GM12878 (cell line): Measurements from ENCODE around the gene HCST. TPM values are rescaled to one million over a fixed set of nuclear protein-coding genes. Genes with fewer than 3 reads are reported as not detected.

Experiments used
- ATAC-seq: fragments of 200-7000 bp; cut with Tn5 transposase; 3 replicates; pipeline ENCODE4 v1.9.1; 2020; ENCODE audit warnings: mild to moderate bottlenecking, moderate library complexity
- BruUV-seq: library from RNA; stranded (reverse); fragments of 400-500 nt; replicated peaks from 2 replicates; lab custom pipeline; 2021; lab: Mats Ljungman, UMichigan
- CTCF ChIA-PET: fragments of 300-600 bp; sonication (Branson Sonifier 250); formaldehyde crosslinking; extraction: SDS; loops from one replicate; lab custom pipeline; 2021; ENCODE audit warnings: inconsistent platforms; lab: Yijun Ruan, JAX
- POLR2A ChIA-PET: fragments of 350-600 bp; formaldehyde crosslinking; extraction: SDS; loops from one replicate; lab custom pipeline; 2021; ENCODE audit warnings: inconsistent platforms; lab: Charles Lee
- RAD21 ChIA-PET: fragments of 300-600 bp; sonication (Branson Sonifier 250); formaldehyde crosslinking; loops from one replicate; lab custom pipeline; 2023; ENCODE audit warnings: antibody characterized with exemption; ENCODE audit not compliant: unreplicated experiment; lab: Charles Lee
- SMC1A ChIA-PET: fragments of 300-600 bp; sonication (Branson Sonifier 250); formaldehyde crosslinking; loops from one replicate; lab custom pipeline; 2023; ENCODE audit not compliant: unreplicated experiment, uncharacterized antibody; lab: Charles Lee
- DNase-seq: peaks from one replicate; pipeline ENCODE4 v3.0.0-alpha.2; 2011; ENCODE audit warnings: low read depth, low spot score
- FAIRE-seq: peaks from 3 replicates; lab custom pipeline; 2011; peaks lifted over from hg19 to GRCh38; lab: Jason Lieb, UNC
- H2AFZ ChIP-seq: 2 replicates; pipeline ENCODE4 v1.6.0; 2011; ENCODE audit warnings: low read depth, low read length, control low read depth; ENCODE audit not compliant: control insufficient read depth
- H3K27ac ChIP-seq: 2 replicates; pipeline ENCODE4 v1.5.1; 2011; ENCODE audit warnings: control low read depth; ENCODE audit not compliant: control insufficient read depth, insufficient read depth
- H3K27me3 ChIP-seq, 2 experiments: replicated peaks in 1 of 2; 2 replicates each; pipeline versions ENCODE4 v1.6.0 to v1.6.1; 2011; ENCODE audit warnings: low read length in 1 of 2; ENCODE audit not compliant: control insufficient read depth in 2 of 2, insufficient read depth in 2 of 2
- H3K36me3 ChIP-seq, 2 experiments: 2 replicates each; pipeline ENCODE4 v1.5.1; 2011; ENCODE audit warnings: low read length in 1 of 2; ENCODE audit not compliant: control insufficient read depth in 2 of 2, insufficient read depth in 2 of 2
- H3K4me1 ChIP-seq: 2 replicates; pipeline ENCODE4 v1.6.1; 2011; ENCODE audit warnings: mild to moderate bottlenecking, low read length, moderate library complexity, mixed read lengths; ENCODE audit not compliant: control insufficient read depth, insufficient read depth
- H3K4me2 ChIP-seq: 2 replicates; pipeline ENCODE4 v1.6.0; 2011; ENCODE audit warnings: control low read depth; ENCODE audit not compliant: control insufficient read depth, insufficient read depth
- H3K4me3 ChIP-seq: fragments of 200-600 bp; sonication (generic); 2 replicates; pipeline ENCODE4 v1.5.1; 2016
- H3K79me2 ChIP-seq: 2 replicates; pipeline ENCODE4 v1.6.0; 2011; ENCODE audit warnings: low read length; ENCODE audit not compliant: control insufficient read depth, insufficient read depth
- H3K9ac ChIP-seq: 2 replicates; pipeline ENCODE4 v1.8.0; 2011; ENCODE audit warnings: low read length, control low read depth, mixed read lengths; ENCODE audit not compliant: control insufficient read depth, insufficient read depth
- H3K9me3 ChIP-seq: replicated peaks from 3 replicates; pipeline ENCODE4 v1.5.1; 2011; ENCODE audit warnings: mild to moderate bottlenecking, low read length; ENCODE audit not compliant: control insufficient read depth, insufficient read depth
- H4K20me1 ChIP-seq: 2 replicates; pipeline ENCODE4 v1.6.0; 2011; ENCODE audit not compliant: control insufficient read depth, insufficient read depth
- ATF2 ChIP-seq: IDR thresholded peaks from 2 replicates; pipeline ENCODE4 v1.6.1; 2012; ENCODE audit warnings: low read length, inconsistent platforms
- CBX5 ChIP-seq: sonication (generic); IDR thresholded peaks from 2 replicates; pipeline ENCODE4 v1.6.1; 2016; ENCODE audit warnings: low read depth, moderate library complexity, mild to moderate bottlenecking, inconsistent platforms
- CEBPZ ChIP-seq: fragments of 150-350 bp; IDR thresholded peaks from 2 replicates; pipeline ENCODE4 v1.6.1; 2016; ENCODE audit warnings: low read depth, low read length
- DPF2 ChIP-seq: fragments of 450-650 bp; IDR thresholded peaks from 2 replicates; pipeline ENCODE4 v1.6.1; 2017; ENCODE audit warnings: mild to moderate bottlenecking
- EZH2 ChIP-seq: IDR thresholded peaks from 2 replicates; pipeline ENCODE4 v1.6.1; 2012; ENCODE audit warnings: low read depth, mild to moderate bottlenecking, control low read depth, inconsistent platforms, low read length, borderline replicate concordance; ENCODE audit not compliant: control insufficient read depth
- FOXK2 ChIP-seq: fragments of 450-650 bp; IDR thresholded peaks from 2 replicates; pipeline ENCODE4 v1.6.1; 2017; ENCODE audit warnings: mild to moderate bottlenecking, moderate library complexity
- KAT2A ChIP-seq: conservative IDR thresholded peaks from 2 replicates; pipeline ENCODE4 v1.6.1; 2011; ENCODE audit warnings: low read depth, low read length; ENCODE audit not compliant: control insufficient read depth
- LARP7 ChIP-seq: fragments of 450-650 bp; IDR thresholded peaks from 2 replicates; pipeline ENCODE4 v1.6.1; 2017; ENCODE audit warnings: mild to moderate bottlenecking
- MTA3 ChIP-seq: IDR thresholded peaks from 2 replicates; pipeline ENCODE4 v1.6.1; 2012; ENCODE audit warnings: low read length, inconsistent platforms, borderline replicate concordance
- MXI1 ChIP-seq: fragments of 150-350 bp; IDR thresholded peaks from 2 replicates; pipeline ENCODE4 v1.6.1; 2011; ENCODE audit warnings: low read depth, mild to moderate bottlenecking, inconsistent platforms, low read length, improper control_type of control experiment
- MYB ChIP-seq: fragments of 150-350 bp; IDR thresholded peaks from 2 replicates; pipeline ENCODE4 v1.6.1; 2014; ENCODE audit warnings: mild to moderate bottlenecking, low read depth, low read length, borderline replicate concordance
- POLR2AphosphoS2 ChIP-seq: IDR thresholded peaks from 2 replicates; pipeline ENCODE4 v1.6.1; 2011; ENCODE audit warnings: low read depth, mild to moderate bottlenecking, low read length, improper control_type of control experiment, moderate library complexity
- POU2F2 ChIP-seq: IDR thresholded peaks from 3 replicates; pipeline ENCODE4 v1.6.1; 2011; ENCODE audit warnings: low read depth, mild to moderate bottlenecking, low read length, borderline replicate concordance
- RELA ChIP-seq: fragments of 450-650 bp; IDR thresholded peaks from 2 replicates; pipeline ENCODE4 v1.8.0; 2014; ENCODE audit warnings: borderline replicate concordance; ENCODE audit not compliant: partially characterized antibody
- SMAD1 ChIP-seq: fragments of 450-650 bp; IDR thresholded peaks from 2 replicates; pipeline ENCODE4 v1.6.1; 2018; ENCODE audit warnings: mild to moderate bottlenecking, low read depth; ENCODE audit not compliant: partially characterized antibody
- TARDBP ChIP-seq: IDR thresholded peaks from 2 replicates; pipeline ENCODE4 v1.6.1; 2016; ENCODE audit warnings: borderline replicate concordance
- WGBS: methylation state at CpG from one replicate; pipeline ENCODE4 v1.1.6; 2016; ENCODE audit warnings: low lambda C conversion rate; ENCODE audit not compliant: insufficient replicate concordance, insufficient coverage; ENCODE audit errors: missing lambda C conversion rate; 5-methylcytosine and 5-hydroxymethylcytosine counted together
- in situ Hi-C: fragments of 300-500 bp; cut with MboI; formaldehyde crosslinking; loops from 9 replicates; pipeline ENCODE4 v1.14.3; 2018; ENCODE audit warnings: mixed read lengths
- intact Hi-C: fragments of 100-400 bp; cut with micrococcal nuclease; formaldehyde crosslinking; loops from one replicate; pipeline ENCODE4 v1.14.2; 2022; ENCODE audit not compliant: unreplicated experiment
- polyA plus RNA-seq, 11 experiments: library from polyadenylated mRNA; depleted of rRNA in 4 of 11; unstranded in 6 of 11; stranded (reverse) in 5 of 11; fragments of >200 nt; fragmentation: Nextera tagmentation in 4 of 11; fragmentation: Illumina TruSeq in 1 of 11; extraction: Ambion mirVana in 4 of 11; extraction: Trizol in 1 of 11; gene quantifications; 1 replicate in 1 of 11; 2 replicates in 10 of 11; pipeline versions ENCODE4 v1.2.1 to v1.2.3, GENCODE V29; 2011 to 2016; ENCODE audit warnings: inconsistent platforms in 2 of 11, missing spikeins in 2 of 11, low read depth in 1 of 11
- total RNA-seq, 4 experiments: library from RNA; depleted of rRNA in 3 of 4; stranded (reverse); fragments of >200 nt in 3 of 4; fragmentation: Illumina TruSeq in 1 of 4; extraction: Trizol in 1 of 4; gene quantifications; 2 replicates each; pipeline versions ENCODE4 v1.2.1 to v1.2.3, GENCODE V29; 2013 to 2021

The HCST gene
- total and polyA plus RNA-seq, 10 of the 15 experiments (the other 5 are each of a cell fraction or from before 2014, with no cell fraction given), result 7.5 to 79.6 (median 33.6) TPM

- FAIRE-seq, result no peak
- RAD21 ChIA-PET, result no interaction called here
- 82% methylated on average over 11 of the region's 11 CpGs for WGBS
Observed at GRCh38 chr19:35919306-35919705, 17.0 kb downstream of the HCST start.

More at GRCh38 chr19:35919306-35919705, 17.0 kb downstream of the HCST start:
- ChIA-PET POLR2A (no interaction called here), CTCF (interaction anchor here (1.1 kb wide), 1 partner anchor 12 kb away, joined by 5 read pairs; no protein-coding TSS in a partner anchor), SMC1A (interaction anchor here (7.9 kb wide), 1 partner anchor 10 kb away, joined by 68 read pairs; no protein-coding TSS in a partner anchor)
- Histone ChIP-seq H3K27ac (no peak overlapping the region), H3K4me3 (no peak overlapping the region), H3K27me3 (no peaks in the 10 kb centered on the region), H3K9me3 (no peaks in the 10 kb centered on the region), H3K4me2 (no peak overlapping the region), H2AFZ (no peak overlapping the region), H3K79me2 (no peaks in the 10 kb centered on the region), H3K9ac (no peak overlapping the region), H4K20me1 (no peaks in the 10 kb centered on the region), H3K4me1 (peaks cover 14% of the 10 kb centered on the region), H3K36me3 (no peaks in the 10 kb centered on the region)
- intact Hi-C loops (no loop called here), in situ Hi-C loops (no loop called here)
- no TSS peak for BruUV-seq
- ATAC-seq (no peak), DNase-seq (no peak)
- TF ChIP-seq SMAD1 (no peak), KAT2A (no peak), EZH2 (no peak), MTA3 (no peak), ATF2 (no peak), MYB (no peak), POLR2AphosphoS2 (no peak), LARP7 (no peak), CEBPZ (no peak), FOXK2 (no peak), POU2F2 (no peak), MXI1 (no peak), DPF2 (no peak), CBX5 (no peak), TARDBP (no peak), RELA (no peak)
